PC-3 (cell line): ENCODE measurements around the gene CLDN9.

Source experiments
- CTCF ChIP-seq: fragments of 300-600 bp; sonication (generic); conservative IDR thresholded peaks from 2 replicates; pipeline ENCODE4 v1.5.1; 2017; ENCODE audit warnings: antibody characterized with exemption, low read depth, mild to moderate bottlenecking, low read length
- EZH2 ChIP-seq: fragments of 300-600 bp; sonication (generic); IDR thresholded peaks from one replicate; pipeline ENCODE4 v1.6.1; 2017; ENCODE audit warnings: antibody characterized with exemption, mild to moderate bottlenecking, low read length; ENCODE audit not compliant: unreplicated experiment
- EZH2phosphoT487 ChIP-seq: fragments of 300-600 bp; sonication (generic); IDR thresholded peaks from 2 replicates; pipeline ENCODE4 v1.6.1; 2018; ENCODE audit warnings: mild to moderate bottlenecking, antibody characterized with exemption, low read length, borderline replicate concordance

DNA sequence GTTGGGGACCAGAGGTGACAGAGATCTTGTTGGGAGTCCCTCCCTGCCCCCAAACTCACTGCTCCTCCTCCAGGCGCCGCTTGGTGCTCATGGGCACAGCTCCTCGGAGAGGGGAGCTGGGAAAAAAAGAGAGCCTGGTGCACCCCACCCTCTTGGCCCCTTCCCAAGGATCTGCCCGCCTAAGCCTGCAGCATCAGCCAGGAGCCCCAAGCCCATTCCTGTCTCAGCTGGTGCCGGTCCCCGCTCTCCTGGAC lies 10.6 kb downstream of the CLDN9 start:
- TF ChIP-seq CTCF (no peak), EZH2 (no peak), EZH2phosphoT487 (no peak)
